H1 (cell line): ENCODE data around the gene TMBIM1. TPM values are rescaled to one million over a fixed set of nuclear protein-coding genes. Genes with fewer than 3 reads are reported as not detected.

Source experiments
- CBX5 ChIP-seq: fragments of 300-800, 300-1000 bp; sonication (generic); IDR thresholded peaks from 2 replicates; pipeline ENCODE4 v1.7.1; 2016; ENCODE audit warnings: antibody characterized with exemption, low read length, low read depth
- FOSL1 ChIP-seq: IDR thresholded peaks from 2 replicates; pipeline ENCODE4 v1.6.1; 2011; ENCODE audit warnings: mild to moderate bottlenecking, low read depth, low read length, moderate library complexity; ENCODE audit not compliant: insufficient read depth
- PHF8 ChIP-seq: fragments of 200-600 bp; sonication (generic); conservative IDR thresholded peaks from 2 replicates; pipeline ENCODE4 v1.7.1; 2012; ENCODE audit warnings: low read depth, mild to moderate bottlenecking, inconsistent platforms, low read length, moderate library complexity
- RFX5 ChIP-seq: IDR thresholded peaks from 2 replicates; pipeline ENCODE4 v1.6.1; 2011; ENCODE audit warnings: low read depth, low read length, improper control_type of control experiment, borderline replicate concordance
- polyA plus RNA-seq, 7 experiments: library from polyadenylated mRNA; depleted of rRNA in 3 of 7; stranded (reverse) in 5 of 7; unstranded in 2 of 7; fragments of >200 nt in 5 of 7; fragments of 200-250 nt in 2 of 7; gene quantifications; 1 replicate in 5 of 7; 2 replicates in 1 of 7; 4 replicates in 1 of 7; pipeline versions ENCODE4 v1.2.1 to v1.2.3, GENCODE V29; 2011 to 2013; ENCODE audit warnings: missing spikeins in 2 of 7, mixed read lengths in 2 of 7
- total RNA-seq: library from RNA; stranded (reverse); fragmentation: NEBNext Ultra II Directional; extraction: Animal tissue kit (Norgen Biotek cat#: 25700); gene quantifications from 2 replicates; pipeline ENCODE4 v1.2.1, GENCODE V29; 2021

The TMBIM1 gene
- total and polyA plus RNA-seq, 2 of the 8 experiments (the other 6 are each of a cell fraction or from before 2014, with no cell fraction given) = 22.1 to 36.8 TPM

GRCh38 chr2:218323526-218324472 lies 31.5 kb upstream of the TMBIM1 start (continued):
- TF ChIP-seq RFX5 = no peak
- TF ChIP-seq PHF8 = no peak
- no peak for TF ChIP-seq FOSL1
- no peak for TF ChIP-seq CBX5
